Hematopoietic multipotent progenitor cell treated with erythropoietin and hydrocortisone succinate and interleukin-3 and kit ligand, for 15 days (in vitro differentiated cells): ENCODE data around the gene DOCK11.
A peak's percentile ranks its signal among the peaks of the same experiment; 100 is the strongest.
"Not testable (repeated sequence)": the region's sequence is repeated elsewhere in the genome, so short reads cannot be mapped to it uniquely, and the experiment has no call there.

ENCODE experiments used
- DNase-seq: peaks from one replicate; pipeline ENCODE4 v3.0.0-alpha.2; 2015; ENCODE audit warnings: low spot score

DOCK11 gene

GRCh38 chrX:118570209-118570608 is 74.6 kb downstream of the DOCK11 start:
- no peak for DNase-seq

DNA sequence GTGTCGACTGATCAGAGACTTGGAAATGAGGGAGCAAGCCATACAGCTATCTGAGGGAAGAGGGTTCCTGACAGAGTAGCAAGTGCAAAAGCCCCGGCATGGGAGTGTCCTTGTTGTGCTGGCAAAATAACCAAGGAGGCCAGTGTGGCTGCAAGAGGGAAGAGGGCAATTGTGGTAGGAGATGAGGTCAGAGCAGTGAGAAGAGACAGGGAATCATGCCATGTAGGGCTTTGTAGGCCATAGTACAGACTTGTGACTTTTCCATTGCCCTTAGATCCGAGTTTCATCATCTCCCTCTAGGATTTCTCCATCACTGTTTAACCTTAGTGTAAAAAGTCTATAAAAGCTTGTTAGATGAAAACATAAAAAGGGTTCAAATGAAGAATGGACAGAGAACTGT is 76.2 kb downstream of the DOCK11 start:
- DNase-seq = no peak

DNA sequence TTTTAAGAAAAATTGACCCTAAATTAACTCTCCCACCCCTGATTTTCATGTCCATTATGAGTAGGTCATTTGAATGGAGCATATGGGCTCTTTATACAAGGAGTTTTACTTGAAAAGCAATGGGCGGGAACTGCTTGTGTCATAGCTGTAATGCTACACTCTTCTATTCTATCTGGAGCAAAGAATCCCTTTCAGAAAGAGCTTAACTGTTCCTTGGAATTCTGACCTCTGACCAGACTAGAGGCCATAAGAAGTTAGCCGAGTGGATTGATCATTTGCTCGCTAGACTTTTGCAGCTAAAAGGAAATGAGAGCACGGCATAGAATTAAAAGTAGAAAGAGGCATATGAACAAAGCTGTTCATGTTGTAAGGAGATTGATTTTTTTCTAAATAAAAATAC is 79.1 kb downstream of the DOCK11 start:
- no peak for DNase-seq

DNA sequence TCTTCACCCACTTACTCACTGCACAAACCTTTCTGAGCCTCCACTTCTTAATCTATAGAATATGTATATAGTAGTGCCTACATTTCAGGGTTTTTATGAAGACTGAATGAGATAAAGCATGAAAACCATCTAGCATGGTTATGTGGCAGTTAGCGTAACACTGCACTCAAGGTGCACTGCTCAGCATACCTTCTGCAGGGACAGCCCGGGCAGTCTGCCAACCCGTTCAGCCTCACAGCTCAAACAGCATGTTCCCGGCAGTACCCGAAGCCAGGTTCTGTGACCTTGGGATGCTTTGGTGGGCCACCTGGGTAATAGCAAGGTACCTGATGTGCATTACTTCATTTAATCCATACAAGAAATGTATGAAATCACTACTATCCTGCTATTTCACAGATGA is 81.4 kb downstream of the DOCK11 start:
- no peak for DNase-seq

- no peak for DNase-seq
Measured at GRCh38 chrX:118579417-118579816, 83.8 kb downstream of the DOCK11 start.

DNA sequence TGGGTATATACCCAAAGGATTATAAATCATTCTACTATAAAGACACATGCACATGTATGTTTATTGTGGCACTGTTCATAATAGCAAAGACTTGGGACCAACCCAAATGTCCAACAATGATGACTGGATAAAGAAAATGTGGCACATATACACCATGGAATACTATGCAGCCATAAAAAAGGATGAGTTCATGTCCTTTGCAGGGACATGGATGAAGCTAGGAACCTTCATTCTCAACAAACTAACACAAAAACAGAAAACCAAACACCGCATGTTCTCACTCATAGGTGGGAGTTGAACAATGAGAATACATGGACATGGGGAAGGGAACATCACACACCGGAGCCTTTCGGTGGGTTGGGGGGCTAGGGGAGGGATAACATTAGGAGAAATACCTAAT is 87.3 kb downstream of the DOCK11 start:
- DNase-seq = not testable (repeated sequence)

DNA sequence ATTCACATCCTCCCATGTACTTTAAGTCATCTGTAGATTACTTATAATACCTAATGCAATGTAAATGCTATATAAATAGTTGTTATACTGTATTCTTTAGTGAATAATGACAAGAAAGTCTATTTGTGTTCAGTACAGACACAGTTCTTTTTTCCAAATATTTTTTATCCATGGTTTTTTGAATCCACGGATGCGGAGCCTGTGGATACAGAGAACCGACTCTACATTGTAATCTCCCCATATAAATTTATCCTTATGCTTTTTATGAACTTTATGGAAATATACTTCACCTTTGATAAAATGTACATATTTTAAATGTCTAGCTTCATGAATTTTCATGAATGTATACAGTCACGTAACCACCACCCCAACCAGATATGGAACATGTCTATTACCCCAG is 88.2 kb downstream of the DOCK11 start:
- DNase-seq = no peak

- DNase-seq = no peak
Measured at GRCh38 chrX:118585296-118585695, 89.7 kb downstream of the DOCK11 start.

- DNase-seq = not testable (repeated sequence)
Measured at GRCh38 chrX:118586206-118586605, 90.6 kb downstream of the DOCK11 start.

DNA sequence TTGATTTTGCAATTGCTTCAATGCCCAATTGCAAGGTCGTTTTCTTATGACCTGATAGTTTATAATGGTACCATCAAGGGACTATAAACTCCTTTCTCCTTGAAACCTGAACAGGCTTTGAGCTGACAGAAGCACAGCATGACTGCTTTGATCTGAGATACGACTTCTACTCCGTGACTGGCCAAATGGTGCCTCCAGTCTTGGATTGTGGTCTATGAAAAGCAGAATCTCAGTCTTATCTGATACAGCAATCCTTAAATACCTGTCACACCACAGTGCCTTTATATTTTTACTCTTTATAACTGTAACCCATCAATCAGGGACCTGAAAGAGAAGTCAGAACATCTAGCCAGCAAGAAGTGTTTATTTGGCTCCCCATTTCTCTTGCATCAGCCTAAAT is 93.1 kb downstream of the DOCK11 start:
- DNase-seq = no peak

- no peak for DNase-seq
Measured at GRCh38 chrX:118589227-118589626, 93.6 kb downstream of the DOCK11 start.

GRCh38 chrX:118593407-118593806 is 97.8 kb downstream of the DOCK11 start:
- DNase-seq = no peak

- DNase-seq = no peak
Measured at GRCh38 chrX:118594697-118595420, 99.2 kb downstream of the DOCK11 start.

DNA sequence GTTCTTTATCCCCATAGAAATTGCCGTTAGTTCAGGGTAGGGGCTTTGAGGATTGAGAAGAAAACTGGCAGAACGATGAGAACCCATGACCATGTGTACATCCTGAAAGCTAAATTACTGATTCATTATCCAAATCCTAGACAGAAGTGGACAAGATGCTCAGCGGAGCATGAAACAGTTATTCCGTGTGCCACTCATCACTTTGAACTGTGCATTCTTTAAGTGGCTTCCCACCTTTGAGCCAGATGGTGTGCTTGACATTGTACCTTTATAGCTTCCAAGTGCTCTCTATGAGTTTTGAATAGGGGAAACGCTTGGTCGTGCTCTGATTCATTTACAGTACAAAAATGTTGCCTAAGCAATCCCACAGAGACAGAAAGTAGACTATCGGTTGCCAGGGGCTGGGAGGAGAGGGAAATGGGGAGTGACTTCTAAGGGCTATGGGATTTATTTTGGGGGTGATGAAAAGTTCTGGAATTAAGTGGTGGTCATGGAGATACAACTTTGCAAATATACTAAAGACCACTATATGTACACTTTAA is 100.0 kb downstream of the DOCK11 start:
- no peak for DNase-seq

DNA sequence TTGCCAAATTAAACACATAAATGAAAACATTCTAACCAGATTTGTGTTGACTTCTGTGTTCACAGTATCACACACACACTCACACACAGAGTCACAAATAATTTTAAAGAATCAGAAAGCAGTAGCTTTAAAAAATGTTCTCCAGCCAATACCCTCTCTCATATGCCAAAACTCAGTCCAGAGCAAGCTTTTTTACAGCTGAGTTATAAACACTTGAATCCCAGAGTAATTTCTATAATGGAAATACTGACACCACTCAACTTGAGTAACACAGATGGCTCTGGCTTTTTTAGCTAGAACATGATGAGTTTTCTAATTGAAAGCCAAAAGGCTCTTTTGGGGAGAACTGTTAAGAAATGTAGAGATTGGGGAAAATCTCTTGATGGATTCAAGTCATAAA is 100.8 kb downstream of the DOCK11 start:
- DNase-seq = no peak

DNA sequence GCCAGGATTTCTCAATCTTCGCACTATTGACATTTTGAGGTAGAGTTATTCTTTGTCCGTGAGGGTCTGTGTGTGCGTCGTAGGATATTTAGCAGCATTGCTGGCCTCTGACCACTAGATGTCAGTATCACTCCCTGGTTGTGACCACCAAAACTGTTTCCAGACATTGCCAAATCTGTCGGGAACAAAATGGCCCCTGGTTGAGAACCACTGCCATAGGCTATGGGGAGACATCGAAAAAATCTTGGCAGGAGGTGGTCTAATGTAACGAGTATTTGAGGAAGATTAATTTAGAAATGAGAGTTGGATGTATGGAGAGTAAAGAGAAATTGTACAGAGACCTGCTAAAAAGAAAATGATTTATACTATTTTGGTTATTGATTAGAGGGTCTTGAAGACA is 108.4 kb downstream of the DOCK11 start:
- peak; percentile 39 for DNase-seq

DNA sequence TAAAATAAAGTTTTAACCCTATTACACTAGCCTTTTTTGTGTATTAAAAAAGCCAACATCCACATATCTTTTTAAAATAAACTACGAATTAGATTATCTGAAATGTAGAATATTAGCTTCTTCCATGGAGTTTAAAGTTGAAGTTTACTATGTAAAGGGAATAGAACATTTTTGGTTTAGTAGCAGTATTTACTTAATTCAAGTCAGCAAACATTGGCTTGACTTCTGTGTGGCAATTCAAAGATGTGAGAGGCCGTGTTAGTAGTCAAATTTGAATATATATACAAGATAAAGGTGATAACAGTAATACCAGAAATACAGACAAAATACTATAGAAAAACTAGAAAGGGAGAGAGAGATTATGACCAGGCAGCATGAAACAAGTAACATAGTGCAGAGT is 116.7 kb downstream of the DOCK11 start:
- DNase-seq = no peak

GRCh38 chrX:118614150-118614549 is 118.5 kb downstream of the DOCK11 start:
- DNase-seq = no peak

DNA sequence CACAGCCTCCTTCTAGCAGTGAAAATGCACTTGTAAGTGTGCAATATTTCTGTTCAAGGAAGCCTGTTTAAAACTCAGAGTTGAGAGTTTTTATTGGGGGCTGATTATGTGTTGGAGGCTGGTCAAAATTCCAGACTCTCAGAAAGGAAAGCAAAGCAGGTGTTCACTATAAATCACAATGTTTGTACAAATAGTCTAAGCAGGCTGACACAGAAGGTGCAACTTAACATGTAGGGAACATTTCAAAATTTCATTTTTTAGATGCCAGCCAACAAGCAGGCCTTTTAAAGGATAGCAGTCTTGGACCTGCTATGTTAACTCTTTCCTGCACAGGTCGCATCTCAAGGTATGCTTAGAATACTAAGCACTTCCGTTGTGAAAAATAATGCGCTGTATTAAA is 119.5 kb downstream of the DOCK11 start:
- DNase-seq = no peak

DNA sequence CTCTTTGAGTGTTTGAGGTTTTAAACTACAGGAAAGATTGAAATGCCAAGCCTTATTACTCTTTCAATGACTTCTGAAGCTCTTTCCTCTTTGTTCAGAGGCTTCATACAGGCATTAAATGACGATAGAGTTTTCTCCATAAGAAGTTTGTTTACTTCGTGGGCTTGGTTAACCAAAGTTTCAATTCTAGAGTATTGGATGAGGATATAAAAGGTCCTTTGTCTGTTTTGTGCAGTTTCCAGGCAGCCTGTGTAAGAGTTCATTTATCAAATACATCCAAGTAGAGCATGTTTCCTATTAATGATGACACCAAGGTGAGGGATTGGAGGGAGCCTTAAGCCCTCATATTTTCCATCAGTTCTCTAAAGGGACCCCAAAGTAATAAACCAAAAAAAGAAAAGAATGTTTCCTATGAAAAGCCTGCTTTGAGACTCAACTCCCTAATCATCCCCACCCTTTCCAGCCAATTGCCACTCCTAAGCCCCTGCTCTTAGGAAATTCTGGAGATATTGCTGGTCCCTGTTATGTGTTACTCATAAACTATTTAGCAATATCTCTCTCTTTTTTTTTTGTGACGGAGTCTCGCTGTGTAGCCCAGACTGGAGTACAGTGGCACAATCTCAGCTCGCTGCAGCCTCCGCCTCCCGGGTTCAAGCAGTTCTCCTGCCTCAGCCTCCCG is 125.6 kb downstream of the DOCK11 start:
- DNase-seq = no peak

GRCh38 chrX:118623062-118623461 is 127.4 kb downstream of the DOCK11 start:
- DNase-seq = no peak

- DNase-seq = no peak
Measured at GRCh38 chrX:118626346-118626745, 130.7 kb downstream of the DOCK11 start.

GRCh38 chrX:118627084-118627758 is 131.6 kb downstream of the DOCK11 start:
- no peak for DNase-seq
